HL-60 (cell line): ENCODE data around the gene BMPR2.

Experiments used
- POLR2AphosphoS5 ChIP-seq: IDR thresholded peaks from 2 replicates; pipeline ENCODE4 v1.6.1; 2012; ENCODE audit warnings: low read depth
- TF ChIP-seq, protein P1 (sequence below): IDR thresholded peaks from one replicate; pipeline ENCODE4 v1.5.1; 2011; ENCODE audit warnings: low read length, control low read depth, inconsistent platforms; ENCODE audit not compliant: insufficient read depth

DNA sequence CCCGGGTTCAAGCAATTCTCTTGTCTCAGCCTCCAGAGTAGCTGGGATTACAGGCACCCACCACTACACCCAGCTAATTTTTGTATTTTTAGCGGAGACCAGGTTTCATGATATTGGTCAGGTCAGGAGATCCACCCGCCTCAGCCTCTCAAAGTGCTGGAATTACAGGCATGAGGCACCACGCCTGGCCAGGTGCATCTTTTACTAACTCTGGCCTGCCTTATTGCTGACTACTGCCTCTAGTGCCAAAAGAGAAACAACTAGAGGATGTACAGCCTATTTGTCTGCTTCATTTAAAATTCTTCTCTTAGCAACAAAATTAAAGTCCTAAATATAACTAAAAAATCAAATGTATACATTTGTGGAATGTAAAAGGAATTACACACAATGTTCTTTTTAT lies 115.4 kb downstream of the BMPR2 start:
- no peak for TF ChIP-seq POLR2AphosphoS5
- TF ChIP-seq, protein P1, sequence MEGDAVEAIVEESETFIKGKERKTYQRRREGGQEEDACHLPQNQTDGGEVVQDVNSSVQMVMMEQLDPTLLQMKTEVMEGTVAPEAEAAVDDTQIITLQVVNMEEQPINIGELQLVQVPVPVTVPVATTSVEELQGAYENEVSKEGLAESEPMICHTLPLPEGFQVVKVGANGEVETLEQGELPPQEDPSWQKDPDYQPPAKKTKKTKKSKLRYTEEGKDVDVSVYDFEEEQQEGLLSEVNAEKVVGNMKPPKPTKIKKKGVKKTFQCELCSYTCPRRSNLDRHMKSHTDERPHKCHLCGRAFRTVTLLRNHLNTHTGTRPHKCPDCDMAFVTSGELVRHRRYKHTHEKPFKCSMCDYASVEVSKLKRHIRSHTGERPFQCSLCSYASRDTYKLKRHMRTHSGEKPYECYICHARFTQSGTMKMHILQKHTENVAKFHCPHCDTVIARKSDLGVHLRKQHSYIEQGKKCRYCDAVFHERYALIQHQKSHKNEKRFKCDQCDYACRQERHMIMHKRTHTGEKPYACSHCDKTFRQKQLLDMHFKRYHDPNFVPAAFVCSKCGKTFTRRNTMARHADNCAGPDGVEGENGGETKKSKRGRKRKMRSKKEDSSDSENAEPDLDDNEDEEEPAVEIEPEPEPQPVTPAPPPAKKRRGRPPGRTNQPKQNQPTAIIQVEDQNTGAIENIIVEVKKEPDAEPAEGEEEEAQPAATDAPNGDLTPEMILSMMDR = no peak
